ENCODE results near the gene FUT6.

DNA sequence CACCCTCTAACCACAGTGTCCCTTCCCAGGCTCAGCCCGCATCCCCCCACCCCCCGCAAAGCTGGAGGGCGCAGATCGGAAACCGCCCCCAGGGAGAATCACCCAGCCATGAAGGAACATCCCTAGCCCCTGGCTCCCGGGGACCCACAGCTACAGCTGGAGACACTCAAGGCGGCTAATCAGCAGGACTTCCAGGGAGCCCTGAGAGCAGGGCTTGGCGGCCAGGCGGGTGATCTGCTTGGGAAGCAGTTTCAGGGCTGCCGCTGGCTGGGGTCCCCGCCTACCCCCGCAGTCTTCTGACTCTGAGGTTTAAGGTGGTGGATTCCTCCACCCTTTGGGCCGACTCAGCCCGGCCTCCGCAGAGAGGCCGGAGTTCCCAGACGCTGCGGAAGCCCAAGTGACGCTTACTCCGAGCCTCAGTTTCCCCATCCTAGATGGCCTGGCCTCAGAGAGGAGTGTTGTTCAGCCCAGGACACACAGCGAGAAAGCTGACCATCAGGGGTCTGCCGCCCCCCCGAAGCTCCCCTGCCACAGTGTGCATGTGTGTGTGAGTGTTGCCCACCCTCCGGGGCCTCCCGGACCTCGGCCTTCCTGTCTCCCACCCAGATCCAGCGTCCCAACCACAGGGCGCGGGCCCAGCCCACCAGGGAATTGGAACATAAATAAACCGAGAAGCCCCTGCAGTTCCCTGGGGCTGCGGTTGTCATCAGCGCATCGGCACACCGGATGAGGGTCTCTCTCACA is 9.8 kb downstream of the FUT6 start:
- no peak for TF ChIP-seq ZNF274 (IDR thresholded peaks at IDR 0.05; ENCODE audit: low read depth, low read length)
- no peak for TF ChIP-seq YY1 (IDR thresholded peaks at IDR 0.05; ENCODE audit: insufficient read depth, insufficient read length)
- no peak for TF ChIP-seq SUZ12 (IDR thresholded peaks at IDR 0.05; ENCODE audit: extremely low read depth, insufficient read depth, insufficient read length)
